DOHH2 (cell line): Measurements from ENCODE around the gene SH3PXD2A.

ENCODE experiments used
- H3F3A ChIP-seq: fragments of 200-600 bp; sonication (generic), shearing (Covaris generic); 2 replicates; pipeline ENCODE4 v1.6.0; 2016; ENCODE audit warnings: antibody characterized with exemption, mild to moderate bottlenecking; ENCODE audit not compliant: control insufficient read depth, insufficient read depth
- H3K27ac ChIP-seq: fragments of 200-600 bp; sonication (generic); 2 replicates; pipeline ENCODE4 v1.5.1; 2014; ENCODE audit warnings: low read depth, mild to moderate bottlenecking, low read length, moderate library complexity
- H3K27me3 ChIP-seq: fragments of 200-600 bp; sonication (generic); 2 replicates; pipeline ENCODE4 v1.6.1; 2014; ENCODE audit warnings: mild to moderate bottlenecking, low read length, mixed read lengths; ENCODE audit not compliant: control insufficient read depth
- H3K36me3 ChIP-seq: fragments of 200-600 bp; sonication (generic); 2 replicates; pipeline ENCODE4 v1.6.1; 2014; ENCODE audit warnings: mild to moderate bottlenecking, low read length, moderate library complexity, mixed read lengths; ENCODE audit not compliant: control insufficient read depth
- H3K4me1 ChIP-seq: fragments of 200-600 bp; sonication (generic); 2 replicates; pipeline ENCODE4 v1.6.1; 2014; ENCODE audit warnings: mild to moderate bottlenecking, low read length, mixed read lengths; ENCODE audit not compliant: control insufficient read depth
- H3K4me2 ChIP-seq: fragments of 200-600 bp; sonication (generic); 2 replicates; pipeline ENCODE4 v1.6.0; 2014; ENCODE audit warnings: mild to moderate bottlenecking, low read length, moderate library complexity
- H3K4me3 ChIP-seq: fragments of 200-600 bp; sonication (generic); 2 replicates; pipeline ENCODE4 v1.5.1; 2014; ENCODE audit warnings: mild to moderate bottlenecking, low read length, mixed read lengths
- H3K79me2 ChIP-seq: fragments of 200-600 bp; sonication (generic); 2 replicates; pipeline ENCODE4 v1.6.1; 2014; ENCODE audit warnings: mild to moderate bottlenecking, low read length, mixed read lengths; ENCODE audit not compliant: control insufficient read depth
- H3K9me2 ChIP-seq: fragments of 200-600 bp; sonication (generic); replicated peaks from 2 replicates; pipeline ENCODE4 v1.6.1; 2014; ENCODE audit warnings: mild to moderate bottlenecking, low read length, mixed read lengths; ENCODE audit not compliant: control insufficient read depth
- H3K9me3 ChIP-seq: fragments of 200-600 bp; sonication (generic); 2 replicates; pipeline ENCODE4 v1.6.1; 2014; ENCODE audit warnings: antibody characterized with exemption, low read length, mixed read lengths; ENCODE audit not compliant: control insufficient read depth, insufficient read depth
- H4K20me1 ChIP-seq: fragments of 200-600 bp; sonication (generic); 2 replicates; pipeline ENCODE4 v1.6.0; 2014; ENCODE audit warnings: low read depth, mild to moderate bottlenecking, antibody characterized with exemption, low read length, moderate library complexity; ENCODE audit not compliant: control insufficient read depth, insufficient read depth
- CTCF ChIP-seq: fragments of 200-600 bp; sonication (generic); IDR thresholded peaks from one replicate; pipeline ENCODE4 v1.5.1; 2014; ENCODE audit warnings: antibody characterized with exemption, mild to moderate bottlenecking, low read depth, low read length; ENCODE audit not compliant: poor library complexity, severe bottlenecking
- EZH2phosphoT487 ChIP-seq: fragments of 200-600 bp; sonication (generic); IDR thresholded peaks from 2 replicates; pipeline ENCODE4 v1.6.1; 2017; ENCODE audit warnings: borderline replicate concordance, mild to moderate bottlenecking, antibody characterized with exemption, low read length, moderate library complexity, mixed read lengths

SH3PXD2A gene

GRCh38 chr10:103793920-103794883, 61.2 kb downstream of the SH3PXD2A start:
- H3K4me1 ChIP-seq, result no peaks in the 10 kb centered on the region
- H3K79me2 ChIP-seq, result no peaks in the 10 kb centered on the region
- H3K36me3 ChIP-seq, result no peaks in the 10 kb centered on the region
- H3K27ac ChIP-seq, result no peak overlapping the region
- H3K27me3 ChIP-seq, result peaks cover 12% of the 10 kb centered on the region; the same call in 1 of the 2 replicates
- H3K4me2 ChIP-seq, result no peak overlapping the region
- no peaks in the 10 kb centered on the region for H3K9me2 ChIP-seq
- no peak overlapping the region for H3K4me3 ChIP-seq
- no peaks in the 10 kb centered on the region for H3F3A ChIP-seq
- H4K20me1 ChIP-seq, result no peaks in the 10 kb centered on the region
- no peaks in the 10 kb centered on the region for H3K9me3 ChIP-seq
- no peak for TF ChIP-seq EZH2phosphoT487
- TF ChIP-seq CTCF, result no peak

DNA sequence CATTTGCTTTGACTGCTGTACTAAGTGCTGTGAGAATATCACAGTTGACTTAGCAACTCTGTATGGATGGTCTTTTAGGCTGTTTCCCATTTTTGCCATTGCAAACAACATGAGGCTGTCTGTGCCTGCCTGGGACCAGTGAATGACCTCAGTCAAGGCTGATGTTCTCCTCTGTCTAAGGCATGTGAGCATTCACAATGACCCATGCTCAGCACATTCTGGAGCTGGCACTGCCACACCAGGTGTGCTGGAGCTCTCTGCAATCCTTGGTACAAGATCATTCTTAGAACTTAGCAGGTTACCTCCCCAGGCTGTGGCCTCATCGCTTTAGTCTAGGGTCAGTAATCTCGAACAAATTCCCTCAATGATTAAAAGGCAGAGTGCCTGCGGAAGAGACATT, 61.9 kb downstream of the SH3PXD2A start:
- H3F3A ChIP-seq, result no peaks in the 10 kb centered on the region
- no peaks in the 10 kb centered on the region for H3K9me2 ChIP-seq
- H3K27ac ChIP-seq, result no peak overlapping the region
- peaks cover 12% of the 10 kb centered on the region; the same call in 1 of the 2 replicates for H3K27me3 ChIP-seq
- H3K4me2 ChIP-seq, result no peak overlapping the region
- TF ChIP-seq CTCF (no peak), EZH2phosphoT487 (no peak)
- no peaks in the 10 kb centered on the region for H4K20me1 ChIP-seq
- H3K9me3 ChIP-seq, result no peaks in the 10 kb centered on the region
- no peak overlapping the region for H3K4me3 ChIP-seq
- H3K4me1 ChIP-seq, result no peaks in the 10 kb centered on the region
- no peaks in the 10 kb centered on the region for H3K36me3 ChIP-seq
- no peaks in the 10 kb centered on the region for H3K79me2 ChIP-seq

DNA sequence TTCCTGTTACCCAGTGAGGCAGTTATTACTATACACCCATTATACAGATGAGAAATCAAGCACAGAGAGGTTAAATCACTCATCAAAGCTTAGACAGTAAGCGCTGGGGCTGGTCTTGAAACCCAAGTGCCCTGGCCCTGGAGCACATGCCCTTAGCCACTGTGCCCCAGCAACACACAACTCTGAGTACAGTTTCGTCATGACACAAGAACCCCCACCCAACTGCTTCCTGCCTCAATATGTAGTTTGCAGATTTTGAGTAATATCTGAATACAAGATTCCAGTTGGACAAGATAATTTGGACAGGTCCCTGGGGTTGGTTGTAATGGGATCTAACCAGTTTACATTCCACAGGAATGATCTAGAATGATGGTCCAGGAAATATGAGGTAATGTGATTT, 62.8 kb downstream of the SH3PXD2A start:
- no peak for TF ChIP-seq CTCF
- TF ChIP-seq EZH2phosphoT487, result no peak
- Histone ChIP-seq H3K9me2 (no peaks in the 10 kb centered on the region), H3K36me3 (no peaks in the 10 kb centered on the region), H3K4me2 (no peak overlapping the region), H3K27me3 (peaks cover 15% of the 10 kb centered on the region; the same call in 1 of the 2 replicates), H3K79me2 (no peaks in the 10 kb centered on the region), H4K20me1 (no peaks in the 10 kb centered on the region), H3K9me3 (no peaks in the 10 kb centered on the region), H3K27ac (no peak overlapping the region), H3K4me1 (no peaks in the 10 kb centered on the region), H3K4me3 (no peak overlapping the region), H3F3A (no peaks in the 10 kb centered on the region)
